HepG2 (cell line): ENCODE data around the gene TAAR1. TPM values are rescaled to one million over a fixed set of nuclear protein-coding genes. Genes with fewer than 3 reads are reported as not detected.

ENCODE experiments used
- ATAC-seq: fragments of 200-7000 bp; cut with Tn5 transposase; 3 replicates; pipeline ENCODE4 v1.9.1; 2020; ENCODE audit warnings: mild to moderate bottlenecking, moderate library complexity
- BruUV-seq: library from RNA; stranded (reverse); fragments of 400-500 nt; replicated peaks from 2 replicates; lab custom pipeline; 2021; lab: Mats Ljungman, UMichigan
- CTCF ChIA-PET: fragments of 300-600 bp; formaldehyde crosslinking; extraction: SDS; loops from one replicate; lab custom pipeline; 2021; ENCODE audit warnings: low total read pairs, inconsistent platforms, low intra/inter-chr PET ratio; lab: Yijun Ruan, JAX
- POLR2A ChIA-PET: fragments of 350-600 bp; sonication (Branson Sonifier 250); formaldehyde crosslinking; loops from one replicate; lab custom pipeline; 2020; ENCODE audit warnings: antibody characterized with exemption, inconsistent platforms; lab: Yijun Ruan, JAX
- DNase-seq: peaks from one replicate; pipeline ENCODE4 v3.0.0-alpha.2; 2015; ENCODE audit warnings: low spot score
- FAIRE-seq: peaks from 3 replicates; lab custom pipeline; 2011; peaks lifted over from hg19 to GRCh38; lab: Jason Lieb, UNC
- H2AFZ ChIP-seq: one replicate; pipeline ENCODE4 v1.6.1; 2011; ENCODE audit warnings: low read length, inconsistent platforms
- H3K27ac ChIP-seq: fragments of 300-600 bp; 3 replicates; pipeline ENCODE4 v1.8.0; 2011; ENCODE audit warnings: mixed run types, mild to moderate bottlenecking, mixed read lengths, low read length, inconsistent platforms; ENCODE audit not compliant: insufficient read depth; ENCODE audit errors: extremely low read length
- H3K27me3 ChIP-seq, 2 experiments: fragments of 200-600 bp in 1 of 2; 2 replicates in 1 of 2; 3 replicates in 1 of 2; pipeline versions ENCODE4 v1.6.0 to v1.8.0; 2011; ENCODE audit warnings: low read length in 2 of 2, mild to moderate bottlenecking in 2 of 2, moderate library complexity in 2 of 2, inconsistent platforms in 1 of 2; ENCODE audit not compliant: insufficient read depth in 2 of 2, control insufficient read depth in 1 of 2
- H3K36me3 ChIP-seq, 2 experiments: fragments of 200-600 bp in 1 of 2; replicated peaks in 1 of 2; 2 replicates in 1 of 2; 3 replicates in 1 of 2; pipeline versions ENCODE4 v1.5.1 to v1.8.0; 2011; ENCODE audit warnings: low read length in 2 of 2, inconsistent platforms in 1 of 2; ENCODE audit not compliant: insufficient read depth in 2 of 2, control insufficient read depth in 1 of 2
- H3K4me1 ChIP-seq: 2 replicates; pipeline ENCODE4 v1.5.1; 2012; ENCODE audit warnings: low read length, inconsistent platforms; ENCODE audit not compliant: insufficient read depth
- H3K4me2 ChIP-seq: 2 replicates; pipeline ENCODE4 v1.6.0; 2011; ENCODE audit warnings: low read depth, low read length, inconsistent platforms
- H3K4me3 ChIP-seq, 3 experiments: fragments of 200-600 bp in 1 of 3; sonication (generic), shearing (Covaris generic) in 1 of 3; replicated peaks in 1 of 3; 2 replicates each; pipeline ENCODE4 v1.5.1; 2011 to 2016; ENCODE audit warnings: low read length in 3 of 3, inconsistent platforms in 2 of 3, low read depth in 2 of 3, mild to moderate bottlenecking in 2 of 3, control low read depth in 1 of 3, mixed read lengths in 1 of 3; ENCODE audit not compliant: insufficient read depth in 1 of 3
- H3K79me2 ChIP-seq: one replicate; pipeline ENCODE4 v1.6.1; 2011; ENCODE audit warnings: low read length, inconsistent platforms; ENCODE audit not compliant: insufficient read depth
- H3K9ac ChIP-seq: 2 replicates; pipeline ENCODE4 v1.6.0; 2011; ENCODE audit warnings: mild to moderate bottlenecking, low read depth, low read length, inconsistent platforms; ENCODE audit not compliant: insufficient read depth
- H3K9me3 ChIP-seq: 2 replicates; pipeline ENCODE4 v1.5.1; 2012; ENCODE audit warnings: mild to moderate bottlenecking, low read length
- H4K20me1 ChIP-seq: 2 replicates; pipeline ENCODE4 v1.6.0; 2011; ENCODE audit warnings: inconsistent platforms, mild to moderate bottlenecking, low read length, moderate library complexity; ENCODE audit not compliant: insufficient read depth
- AFF4 ChIP-seq: sonication (generic); formaldehyde crosslinking; IDR thresholded peaks from 2 replicates; pipeline ENCODE4 v1.4.0; 2020; ENCODE audit warnings: missing genetic modification reagents
- CEBPB ChIP-seq: IDR thresholded peaks from 2 replicates; pipeline ENCODE4 v1.6.1; 2011; ENCODE audit warnings: low read depth, low read length, improper control_type of control experiment, borderline replicate concordance
- ZNF7 ChIP-seq: IDR thresholded peaks from 2 replicates; pipeline ENCODE4 v1.6.1; 2016; ENCODE audit warnings: missing biosample characterization, missing genetic modification reagents
- ZNF720 ChIP-seq: sonication (generic); formaldehyde crosslinking; IDR thresholded peaks from 2 replicates; pipeline ENCODE4 v1.4.0; 2020; ENCODE audit warnings: missing genetic modification reagents
- WGBS: methylation state at CpG from one replicate; pipeline ENCODE4 v1.1.6; 2017; ENCODE audit warnings: low lambda C conversion rate; 5-methylcytosine and 5-hydroxymethylcytosine counted together
- in situ Hi-C: cut with HindIII; loops from 2 replicates; pipeline ENCODE4 v1.10.0; 2017; ENCODE audit warnings: low pct_unique_long_range_greater_than_20kb; ENCODE audit not compliant: extremely low pct_ligation_motif_present
- intact Hi-C: fragments of 100-400 bp; cut with micrococcal nuclease; formaldehyde crosslinking; loops from one replicate; pipeline ENCODE4 v1.10.0; 2022; ENCODE audit not compliant: unreplicated experiment
- polyA plus RNA-seq, 8 experiments: library from polyadenylated mRNA; depleted of rRNA in 3 of 8; stranded (reverse) in 7 of 8; unstranded in 1 of 8; fragments of >200 nt; fragmentation: Illumina TruSeq in 4 of 8; extraction: Trizol in 4 of 8; gene quantifications; 2 replicates each; pipeline versions ENCODE4 v1.2.1 to v1.2.3, GENCODE V29; 2011 to 2016; ENCODE audit warnings: low read depth in 4 of 8, missing spikeins in 1 of 8, mixed read lengths in 1 of 8; ENCODE audit not compliant: insufficient read depth in 1 of 8
- total RNA-seq, 5 experiments: library from RNA; depleted of rRNA; stranded (reverse); fragments of >200 nt; fragmentation: Illumina TruSeq; extraction: Trizol; gene quantifications; 2 replicates each; pipeline ENCODE4 v1.2.3, GENCODE V29; 2016; ENCODE audit warnings: low read depth in 1 of 5

The TAAR1 gene
- total and polyA plus RNA-seq, 2 of the 13 experiments (the other 11 are each of a cell fraction or from before 2014, with no cell fraction given) = not detected

DNA sequence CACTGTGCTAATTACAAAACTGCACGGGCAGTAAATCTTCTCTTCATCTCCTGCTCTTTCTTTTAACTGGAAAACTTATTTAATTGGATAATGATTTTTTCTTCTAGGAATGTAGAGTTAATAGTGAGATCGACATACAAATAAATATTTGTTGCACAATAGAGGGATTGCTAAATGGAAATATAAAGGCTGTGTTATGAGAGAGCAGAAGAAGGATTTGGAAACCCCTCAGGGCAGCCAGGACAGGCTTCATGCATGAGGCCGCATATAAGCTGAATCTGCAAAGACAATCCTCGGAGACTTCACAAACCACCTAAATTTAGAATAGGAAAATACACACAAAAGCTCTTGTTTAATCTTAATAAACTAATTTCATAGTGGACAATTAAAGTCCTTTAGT lies 2.9 kb upstream of the TAAR1 start:
- Histone ChIP-seq H3K27ac (no peak overlapping the region), H3K27me3 (no peaks in the 10 kb centered on the region; a peak in 1 of 5 replicates), H4K20me1 (no peaks in the 10 kb centered on the region), H3K4me1 (no peaks in the 10 kb centered on the region), H2AFZ (no peak overlapping the region), H3K79me2 (no peaks in the 10 kb centered on the region), H3K4me3 (no peak overlapping the region), H3K9me3 (no peaks in the 10 kb centered on the region), H3K9ac (no peak overlapping the region), H3K4me2 (no peak overlapping the region), H3K36me3 (no peaks in the 10 kb centered on the region)
- CTCF ChIA-PET = no interaction called here
- POLR2A ChIA-PET = no interaction called here
- no TSS peak for BruUV-seq
- no peak for FAIRE-seq
- in situ Hi-C loops = no loop called here
- 50% methylated on average over 4 of the region's 4 CpGs for WGBS
- DNase-seq = no peak
- no peak for ATAC-seq
- intact Hi-C loops = no loop called here
- peak; percentile 44; the same call in 1 of the 2 replicates for TF ChIP-seq CEBPB
- TF ChIP-seq ZNF720 (CRISPR knock-in tag) = no peak

GRCh38 chr6:132651062-132651461 lies 7.9 kb downstream of the TAAR1 start:
- intact Hi-C loops (no loop called here), in situ Hi-C loops (no loop called here)
- WGBS = 4% methylated on average over 3 of the region's 3 CpGs
- TF ChIP-seq ZNF7 (CRISPR knock-in tag) = peak; percentile 38; the same call in 1 of the 2 replicates
- no peak for TF ChIP-seq AFF4 (CRISPR knock-in tag)
- Histone ChIP-seq H3K79me2 (no peaks in the 10 kb centered on the region), H3K27ac (no peak overlapping the region), H3K4me2 (no peak overlapping the region), H3K4me3 (no peak overlapping the region), H3K9me3 (no peaks in the 10 kb centered on the region), H3K27me3 (0 out of 5 replicates have a peak, but pooled peaks cover 0 to 4% of the 10 kb centered on the region in 2 experiments), H3K36me3 (no peaks in the 10 kb centered on the region), H4K20me1 (no peaks in the 10 kb centered on the region), H3K9ac (no peak overlapping the region), H2AFZ (no peak overlapping the region), H3K4me1 (no peaks in the 10 kb centered on the region)
- ATAC-seq (no peak), FAIRE-seq (no peak), DNase-seq (no peak)
- ChIA-PET CTCF (no interaction called here), POLR2A (no interaction called here)
- BruUV-seq = no TSS peak
